Measurements from ENCODE around the gene CCDC18. TPM values are rescaled to one million over a fixed set of nuclear protein-coding genes. Genes with fewer than 3 reads are reported as not detected.

The CCDC18 gene
- total and polyA plus RNA-seq, 2 experiments from 2014 or later = 16.3 to 47.9 TPM

- no peaks in the 10 kb centered on the region for H3K27me3 ChIP-seq (ENCODE audit: insufficient read depth)
- TF ChIP-seq ZNF114 (CRISPR knock-in tag; IDR thresholded peaks at IDR 0.05) (no peak), ETS1 (IDR thresholded peaks at IDR 0.05) (no peak), ZNF462 (CRISPR knock-in tag; IDR thresholded peaks at IDR 0.05) (no peak), CREB1 (CRISPR knock-in tag; IDR thresholded peaks at IDR 0.05; ENCODE audit: low read depth) (no peak), POLR2AphosphoS5 (IDR thresholded peaks at IDR 0.05; ENCODE audit: low read depth) (no peak)
- H3K79me2 ChIP-seq (replicated peaks; ENCODE audit: insufficient read depth) = no peaks in the 10 kb centered on the region
- H3K9me2 ChIP-seq (ENCODE audit: insufficient read depth) = no peaks in the 10 kb centered on the region; the same call in 1 of the 2 replicates
- no peak overlapping the region for H2AFZ ChIP-seq
- H3K4me1 ChIP-seq (ENCODE audit: insufficient read depth) = 0 out of 2 replicates have a peak, but pooled peaks cover 2% of the 10 kb centered on the region
- Mint-ChIP-seq H3K4me1 (peaks cover 4% of the 10 kb centered on the region; the same call in 2 of the 3 replicates), H3K36me3 (ENCODE audit: low read depth) (peaks cover 4% of the 10 kb centered on the region; the same call in 2 of the 3 replicates), H3K27ac (no peak overlapping the region), H3K27me3 (ENCODE audit: insufficient read depth, low read depth, poor library complexity) (no peaks in the 10 kb centered on the region), H3K9me3 (peaks cover 17% of the 10 kb centered on the region; the same call in 2 of the 3 replicates), H3K4me3 (no peak overlapping the region)
- H3K36me3 ChIP-seq (ENCODE audit: insufficient read depth) = peaks cover 3% of the 10 kb centered on the region; the same call in 1 of the 2 replicates
- DNase-seq (ENCODE audit: low spot score) (no peak), ATAC-seq (no peak)
- H3F3A ChIP-seq (replicated peaks; ENCODE audit: low read depth) = no peaks in the 10 kb centered on the region
- H3K27ac ChIP-seq (ENCODE audit: low read depth) = no peak overlapping the region
- no peak overlapping the region for H3K4me3 ChIP-seq
- no peaks in the 10 kb centered on the region for H4K20me1 ChIP-seq (replicated peaks; ENCODE audit: insufficient read depth)
- H3K4me2 ChIP-seq = no peak overlapping the region
Observed at GRCh38 chr1:93322349-93322748, 141.8 kb downstream of the CCDC18 start.
